Loucy (cell line): ENCODE data around the gene ACTRT2.

Experiments used
- H2AFZ ChIP-seq: fragments of 200-600 bp; sonication (generic); 2 replicates; pipeline ENCODE4 v1.6.0; 2016; ENCODE audit warnings: antibody characterized with exemption, mild to moderate bottlenecking, low read length, moderate library complexity
- H3F3A ChIP-seq: fragments of 200-600 bp; 2 replicates; pipeline ENCODE4 v1.6.0; 2016; ENCODE audit warnings: antibody characterized with exemption, low read depth, mild to moderate bottlenecking
- H3K27me3 ChIP-seq: fragments of 200-600 bp; sonication (generic); 2 replicates; pipeline ENCODE4 v1.6.1; 2014; ENCODE audit warnings: low read length, mild to moderate bottlenecking; ENCODE audit not compliant: insufficient read depth, poor library complexity, severe bottlenecking
- H3K36me3 ChIP-seq: fragments of 200-600 bp; sonication (generic); 2 replicates; pipeline ENCODE4 v1.6.1; 2016; ENCODE audit warnings: low read length; ENCODE audit not compliant: insufficient read depth
- H3K4me1 ChIP-seq: fragments of 200-600 bp; sonication (generic); 2 replicates; pipeline ENCODE4 v1.5.1; 2014; ENCODE audit warnings: low read length, mild to moderate bottlenecking; ENCODE audit not compliant: insufficient read depth, poor library complexity, severe bottlenecking
- H3K4me2 ChIP-seq: fragments of 200-600 bp; sonication (generic); 2 replicates; pipeline ENCODE4 v1.6.0; 2014; ENCODE audit warnings: antibody characterized with exemption, low read length, low read depth, mild to moderate bottlenecking; ENCODE audit not compliant: poor library complexity, severe bottlenecking
- H3K4me3 ChIP-seq: fragments of 200-600 bp; sonication (generic); 2 replicates; pipeline ENCODE4 v1.5.1; 2014; ENCODE audit warnings: low read length, mild to moderate bottlenecking, mixed read lengths; ENCODE audit not compliant: poor library complexity, severe bottlenecking
- H3K79me2 ChIP-seq: fragments of 200-600 bp; sonication (generic); 2 replicates; pipeline ENCODE4 v1.6.1; 2014; ENCODE audit warnings: low read length; ENCODE audit not compliant: insufficient read depth
- H3K9ac ChIP-seq: fragments of 200-600 bp; sonication (generic); 2 replicates; pipeline ENCODE4 v1.6.0; 2014; ENCODE audit warnings: mild to moderate bottlenecking, low read depth, low read length, moderate library complexity; ENCODE audit not compliant: poor library complexity, severe bottlenecking
- H3K9me2 ChIP-seq: fragments of 200-600 bp; sonication (generic); replicated peaks from 2 replicates; pipeline ENCODE4 v1.6.1; 2016; ENCODE audit warnings: low read depth, low read length, mixed read lengths
- H3K9me3 ChIP-seq: fragments of 200-600 bp; sonication (generic); 2 replicates; pipeline ENCODE4 v1.6.1; 2014; ENCODE audit warnings: mild to moderate bottlenecking, antibody characterized with exemption, low read length, low read depth; ENCODE audit not compliant: insufficient read depth
- H4K20me1 ChIP-seq: fragments of 200-600 bp; sonication (generic); 2 replicates; pipeline ENCODE4 v1.6.0; 2014; ENCODE audit warnings: antibody characterized with exemption, low read length, mild to moderate bottlenecking; ENCODE audit not compliant: insufficient read depth, poor library complexity, severe bottlenecking
- CTCF ChIP-seq: fragments of 200-600 bp; sonication (generic); conservative IDR thresholded peaks from 2 replicates; pipeline ENCODE4 v1.5.1; 2014; ENCODE audit warnings: mild to moderate bottlenecking, antibody characterized with exemption, low read length
- EZH2phosphoT487 ChIP-seq: fragments of 200-600 bp; IDR thresholded peaks from 2 replicates; pipeline ENCODE4 v1.6.1; 2018; ENCODE audit warnings: antibody characterized with exemption, mild to moderate bottlenecking, moderate library complexity, borderline replicate concordance

The ACTRT2 gene

GRCh38 chr1:3011127-3011526 lies 10.1 kb upstream of the ACTRT2 start:
- H3K36me3 ChIP-seq, result no peaks in the 10 kb centered on the region
- no peaks in the 10 kb centered on the region for H3K9me2 ChIP-seq
- H3K4me3 ChIP-seq, result no peak overlapping the region
- H3K9ac ChIP-seq, result no peak overlapping the region
- H3K4me1 ChIP-seq, result peaks cover 9% of the 10 kb centered on the region
- no peaks in the 10 kb centered on the region for H3K79me2 ChIP-seq
- TF ChIP-seq CTCF (no peak), EZH2phosphoT487 (no peak)
- H4K20me1 ChIP-seq, result no peaks in the 10 kb centered on the region
- no peak overlapping the region for H3K4me2 ChIP-seq
- no peaks in the 10 kb centered on the region for H3F3A ChIP-seq
- no peaks in the 10 kb centered on the region for H3K27me3 ChIP-seq
- no peak overlapping the region for H2AFZ ChIP-seq
- H3K9me3 ChIP-seq, result peaks cover 14% of the 10 kb centered on the region; the same call in 1 of the 2 replicates

- no peak overlapping the region for H3K9ac ChIP-seq
- no peaks in the 10 kb centered on the region for H3K9me2 ChIP-seq
- peaks cover 9% of the 10 kb centered on the region for H3K4me1 ChIP-seq
- H3K79me2 ChIP-seq, result no peaks in the 10 kb centered on the region
- H4K20me1 ChIP-seq, result no peaks in the 10 kb centered on the region
- peaks cover 14% of the 10 kb centered on the region; the same call in 1 of the 2 replicates for H3K9me3 ChIP-seq
- no peak overlapping the region for H3K4me2 ChIP-seq
- H3K27me3 ChIP-seq, result no peaks in the 10 kb centered on the region
- H3F3A ChIP-seq, result no peaks in the 10 kb centered on the region
- no peak overlapping the region for H3K4me3 ChIP-seq
- no peak overlapping the region for H2AFZ ChIP-seq
- no peaks in the 10 kb centered on the region for H3K36me3 ChIP-seq
- TF ChIP-seq EZH2phosphoT487 (no peak), CTCF (no peak)
Observed at GRCh38 chr1:3011631-3012455, 9.4 kb upstream of the ACTRT2 start.

GRCh38 chr1:3012456-3013291 lies 8.6 kb upstream of the ACTRT2 start:
- H3K4me2 ChIP-seq, result no peak overlapping the region
- H3K27me3 ChIP-seq, result no peaks in the 10 kb centered on the region
- peak; percentile 65 for TF ChIP-seq CTCF
- TF ChIP-seq EZH2phosphoT487, result no peak

More at GRCh38 chr1:3012456-3013291, 8.6 kb upstream of the ACTRT2 start:
- peak overlapping the region; percentile 56; the same call in 1 of the 2 replicates for H2AFZ ChIP-seq
- peaks cover 9% of the 10 kb centered on the region for H3K4me1 ChIP-seq
- H3K4me3 ChIP-seq, result no peak overlapping the region
- no peaks in the 10 kb centered on the region for H3K36me3 ChIP-seq
- H3K9me2 ChIP-seq, result no peaks in the 10 kb centered on the region
- no peaks in the 10 kb centered on the region for H3F3A ChIP-seq
- no peaks in the 10 kb centered on the region for H3K79me2 ChIP-seq
- peak overlapping the region; percentile 23 for H3K9ac ChIP-seq
- H4K20me1 ChIP-seq, result no peaks in the 10 kb centered on the region
- peaks cover 9% of the 10 kb centered on the region; the same call in 1 of the 2 replicates for H3K9me3 ChIP-seq
